ENCODE measurements around the gene CASTOR1. TPM values are rescaled to one million over a fixed set of nuclear protein-coding genes. Genes with fewer than 3 reads are reported as not detected.

The CASTOR1 gene
- total and polyA plus RNA-seq, 2 donors (not counting 1 experiment from before 2014, with no cell fraction given): 2.7 to 5.0 TPM

DNA sequence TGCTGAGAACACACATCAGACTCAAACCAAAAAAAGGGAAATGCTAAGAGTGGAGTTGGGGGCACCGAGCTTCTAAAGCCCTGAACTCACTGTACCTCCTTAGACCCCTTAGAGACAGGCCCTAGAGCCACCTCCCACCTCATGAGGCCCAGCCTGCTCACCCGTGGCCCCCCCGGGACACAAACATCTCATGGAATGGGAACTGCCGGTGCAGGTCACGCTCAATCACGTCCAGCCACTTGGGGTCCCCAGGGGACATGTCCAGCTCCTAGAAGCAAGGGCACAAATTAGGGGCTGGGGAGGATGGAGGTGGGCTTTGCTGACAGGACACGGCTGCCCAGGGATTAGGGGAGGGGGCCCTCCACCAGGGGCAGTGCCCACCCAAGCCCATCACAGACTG is 6.3 kb upstream of the CASTOR1 start:
- Histone ChIP-seq H3K9ac (ENCODE audit: insufficient read depth, low read length) (no peak overlapping the region), H3K9me3 (ENCODE audit: control insufficient read depth, insufficient read depth, low read depth, low read length) (no peaks in the 10 kb centered on the region), H3K4me2 (ENCODE audit: extremely low read depth, insufficient read depth, low read length) (no peak overlapping the region), H4K20me1 (ENCODE audit: control insufficient read depth, extremely low read depth, insufficient read depth, low read length) (no peaks in the 10 kb centered on the region), H3K79me2 (ENCODE audit: control insufficient read depth, insufficient read depth, low read length) (no peaks in the 10 kb centered on the region), H3K4me1 (ENCODE audit: control insufficient read depth, extremely low read depth, insufficient read depth, low read length) (peaks cover 6% of the 10 kb centered on the region), H3K36me3 (ENCODE audit: control insufficient read depth, insufficient read depth, low read length) (peaks cover 22% of the 10 kb centered on the region), H3K4me3 (replicated peaks in 1 of 4; ENCODE audit: control extremely low read depth in 1 of 4, insufficient read depth in 1 of 4, low read depth in 3 of 4, low read length in 4 of 4) (no peak overlapping the region), H3K27me3 (ENCODE audit: control insufficient read depth, insufficient read depth, low read length) (no peaks in the 10 kb centered on the region), H2AFZ (ENCODE audit: low read length) (no peak overlapping the region), H3K27ac (ENCODE audit: insufficient read depth, low read length) (no peak overlapping the region)
- TF ChIP-seq EZH2 (IDR thresholded peaks at IDR 0.05; ENCODE audit: low read length, missing control alignments): no peak
- TF ChIP-seq, protein P1, sequence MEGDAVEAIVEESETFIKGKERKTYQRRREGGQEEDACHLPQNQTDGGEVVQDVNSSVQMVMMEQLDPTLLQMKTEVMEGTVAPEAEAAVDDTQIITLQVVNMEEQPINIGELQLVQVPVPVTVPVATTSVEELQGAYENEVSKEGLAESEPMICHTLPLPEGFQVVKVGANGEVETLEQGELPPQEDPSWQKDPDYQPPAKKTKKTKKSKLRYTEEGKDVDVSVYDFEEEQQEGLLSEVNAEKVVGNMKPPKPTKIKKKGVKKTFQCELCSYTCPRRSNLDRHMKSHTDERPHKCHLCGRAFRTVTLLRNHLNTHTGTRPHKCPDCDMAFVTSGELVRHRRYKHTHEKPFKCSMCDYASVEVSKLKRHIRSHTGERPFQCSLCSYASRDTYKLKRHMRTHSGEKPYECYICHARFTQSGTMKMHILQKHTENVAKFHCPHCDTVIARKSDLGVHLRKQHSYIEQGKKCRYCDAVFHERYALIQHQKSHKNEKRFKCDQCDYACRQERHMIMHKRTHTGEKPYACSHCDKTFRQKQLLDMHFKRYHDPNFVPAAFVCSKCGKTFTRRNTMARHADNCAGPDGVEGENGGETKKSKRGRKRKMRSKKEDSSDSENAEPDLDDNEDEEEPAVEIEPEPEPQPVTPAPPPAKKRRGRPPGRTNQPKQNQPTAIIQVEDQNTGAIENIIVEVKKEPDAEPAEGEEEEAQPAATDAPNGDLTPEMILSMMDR (conservative IDR thresholded peaks at IDR 0.05 in 1 of 2, IDR thresholded peaks at IDR 0.05 in 1 of 2; ENCODE audit: low read depth in 1 of 2, low read length in 2 of 2): no peak
- no peak for DNase-seq (ENCODE audit: low read depth in 2 of 2)

DNA sequence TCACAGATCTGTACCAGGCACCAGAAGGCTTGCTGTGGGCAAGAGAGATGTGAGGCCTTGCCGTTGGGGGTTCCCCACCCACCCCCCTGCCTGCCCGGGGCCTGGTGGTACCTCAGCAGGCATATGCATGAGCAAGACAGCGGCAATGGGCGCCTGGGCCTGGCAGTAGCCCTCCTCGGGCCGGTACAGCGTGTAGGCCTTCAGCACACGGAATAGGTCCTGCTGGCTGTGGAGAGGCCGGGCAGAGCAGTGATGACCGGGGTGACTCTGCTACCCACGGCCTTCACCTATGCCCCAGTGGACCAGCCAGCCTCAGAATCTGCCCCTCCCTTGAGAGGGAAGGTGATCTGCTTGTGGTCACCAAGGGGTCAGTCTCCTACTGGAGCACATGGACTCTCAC is 5.5 kb upstream of the CASTOR1 start:
- Histone ChIP-seq H3K27me3 (ENCODE audit: control insufficient read depth, insufficient read depth, low read length) (no peaks in the 10 kb centered on the region), H3K9me3 (ENCODE audit: control insufficient read depth, insufficient read depth, low read depth, low read length) (no peaks in the 10 kb centered on the region), H3K36me3 (ENCODE audit: control insufficient read depth, insufficient read depth, low read length) (peaks cover 18% of the 10 kb centered on the region), H3K4me3 (replicated peaks in 1 of 4; ENCODE audit: control extremely low read depth in 1 of 4, insufficient read depth in 1 of 4, low read depth in 3 of 4, low read length in 4 of 4) (no peak overlapping the region), H4K20me1 (ENCODE audit: control insufficient read depth, extremely low read depth, insufficient read depth, low read length) (no peaks in the 10 kb centered on the region), H3K4me2 (ENCODE audit: extremely low read depth, insufficient read depth, low read length) (no peak overlapping the region), H3K4me1 (ENCODE audit: control insufficient read depth, extremely low read depth, insufficient read depth, low read length) (peaks cover 12% of the 10 kb centered on the region), H3K27ac (ENCODE audit: insufficient read depth, low read length) (no peak overlapping the region), H2AFZ (ENCODE audit: low read length) (no peak overlapping the region), H3K9ac (ENCODE audit: insufficient read depth, low read length) (no peak overlapping the region), H3K79me2 (ENCODE audit: control insufficient read depth, insufficient read depth, low read length) (no peaks in the 10 kb centered on the region)
- DNase-seq (ENCODE audit: low read depth in 2 of 2): no peak
- no peak for TF ChIP-seq EZH2 (IDR thresholded peaks at IDR 0.05; ENCODE audit: low read length, missing control alignments)
- TF ChIP-seq, protein P1 (conservative IDR thresholded peaks at IDR 0.05 in 1 of 2, IDR thresholded peaks at IDR 0.05 in 1 of 2; ENCODE audit: low read depth in 1 of 2, low read length in 2 of 2): no peak

DNA sequence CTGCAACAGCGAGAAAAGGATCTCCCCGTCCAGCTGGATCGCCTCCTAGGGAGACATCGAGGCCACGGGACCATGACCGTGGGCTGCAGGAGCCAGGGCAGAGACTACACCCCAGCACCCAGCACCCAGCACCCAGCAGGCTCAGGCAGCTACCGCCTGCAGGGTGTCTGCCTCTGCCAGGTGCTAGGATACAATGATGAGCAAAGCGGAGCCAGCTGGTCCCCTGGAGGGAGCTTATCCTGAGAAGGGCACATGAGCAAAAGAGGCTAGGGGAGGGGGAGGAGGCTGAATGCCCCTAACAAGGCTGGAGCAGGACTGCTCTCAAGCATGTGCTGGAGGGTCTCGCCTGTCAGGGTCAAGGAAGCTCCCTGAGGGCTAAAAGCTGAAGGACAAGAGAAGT is 4.8 kb upstream of the CASTOR1 start:
- peaks cover 18% of the 10 kb centered on the region for H3K36me3 ChIP-seq (ENCODE audit: control insufficient read depth, insufficient read depth, low read length)

More for the DNA sequence above, 4.8 kb upstream of the CASTOR1 start:
- H2AFZ ChIP-seq (ENCODE audit: low read length): no peak overlapping the region
- H3K9ac ChIP-seq (ENCODE audit: insufficient read depth, low read length): no peak overlapping the region
- no peaks in the 10 kb centered on the region for H3K79me2 ChIP-seq (ENCODE audit: control insufficient read depth, insufficient read depth, low read length)
- no peaks in the 10 kb centered on the region for H4K20me1 ChIP-seq (ENCODE audit: control insufficient read depth, extremely low read depth, insufficient read depth, low read length)
- no peaks in the 10 kb centered on the region for H3K9me3 ChIP-seq (ENCODE audit: control insufficient read depth, insufficient read depth, low read depth, low read length)
- peaks cover 12% of the 10 kb centered on the region for H3K4me1 ChIP-seq (ENCODE audit: control insufficient read depth, extremely low read depth, insufficient read depth, low read length)
- TF ChIP-seq, protein P1 (conservative IDR thresholded peaks at IDR 0.05 in 1 of 2, IDR thresholded peaks at IDR 0.05 in 1 of 2; ENCODE audit: low read depth in 1 of 2, low read length in 2 of 2): no peak
- TF ChIP-seq EZH2 (IDR thresholded peaks at IDR 0.05; ENCODE audit: low read length, missing control alignments): no peak
- DNase-seq (ENCODE audit: low read depth in 2 of 2): no peak
- no peaks in the 10 kb centered on the region for H3K27me3 ChIP-seq (ENCODE audit: control insufficient read depth, insufficient read depth, low read length)
- H3K27ac ChIP-seq (ENCODE audit: insufficient read depth, low read length): no peak overlapping the region
- no peak overlapping the region for H3K4me2 ChIP-seq (ENCODE audit: extremely low read depth, insufficient read depth, low read length)
- H3K4me3 ChIP-seq (replicated peaks in 1 of 4; ENCODE audit: control extremely low read depth in 1 of 4, insufficient read depth in 1 of 4, low read depth in 3 of 4, low read length in 4 of 4): no peak overlapping the region

Data from fibroblast of lung (primary cell).